ENCODE results near the gene HINT2. TPM values are rescaled to one million over a fixed set of nuclear protein-coding genes. Genes with fewer than 3 reads are reported as not detected.

The HINT2 gene
- total and polyA plus RNA-seq, 2 donors (not counting 1 experiment from before 2014, with no cell fraction given), result 31.9 to 33.6 TPM

GRCh38 chr9:35845824-35846771 is 31.3 kb upstream of the HINT2 start:
- ATAC-seq (ENCODE audit: low read depth), result no peak
- H3K4me3 Mint-ChIP-seq, result peak overlapping the region; percentile 55
- H3K9ac ChIP-seq (ENCODE audit: low read length), result peak overlapping the region; percentile 5
- H3K9me3 Mint-ChIP-seq (ENCODE audit: insufficient read depth), result no peaks in the 10 kb centered on the region
- ChIA-PET CTCF (interaction anchor here (0.9 to 3.3 kb wide), 10 partner anchors 10 to 149 kb away, joined by 3 to 17 read pairs (median 5); partner anchors contain the start of genes FAM221B, HINT2 and TMEM8B), POLR2A (interaction anchor here (0.7 to 1.2 kb wide), 2 partner anchors 10 to 32 kb away, joined by 3 to 11 read pairs; partner anchors contain the start of gene HINT2)
- H4K20me1 ChIP-seq (ENCODE audit: control insufficient read depth, insufficient read depth, low read length, poor library complexity, severe bottlenecking), result no peaks in the 10 kb centered on the region
- H3K27me3 ChIP-seq (replicated peaks in 1 of 4; ENCODE audit: control extremely low read depth in 1 of 4, control insufficient read depth in 3 of 4, insufficient read depth in 4 of 4, low read length in 3 of 4), result no peaks in the 10 kb centered on the region
- no peaks in the 10 kb centered on the region for H3K36me3 ChIP-seq (replicated peaks in 1 of 2; ENCODE audit: control extremely low read depth in 1 of 2, control insufficient read depth in 1 of 2, extremely low read depth in 1 of 2, insufficient read depth in 2 of 2, low read length in 1 of 2)
- TF ChIP-seq CTCF (IDR thresholded peaks at IDR 0.05) (no peak), EZH2 (IDR thresholded peaks at IDR 0.05; ENCODE audit: borderline replicate concordance, insufficient read depth, low read depth, low read length, poor library complexity, severe bottlenecking) (no peak)
- H3K4me2 ChIP-seq (replicated peaks; ENCODE audit: low read depth, low read length, poor library complexity, severe bottlenecking), result peak overlapping the region; percentile 68
- H3K4me1 ChIP-seq (ENCODE audit: control insufficient read depth in 2 of 2, insufficient read depth in 2 of 2, low read length in 2 of 2), result peaks cover 63 to 72% of the 10 kb centered on the region in 2 donors
- no peaks in the 10 kb centered on the region for H3K27me3 Mint-ChIP-seq
- H3K4me3 ChIP-seq (ENCODE audit: control extremely low read depth in 1 of 5, extremely low read depth in 1 of 5, insufficient read depth in 1 of 5, low read depth in 2 of 5, low read length in 4 of 5), result peak overlapping the region in 1 of 5 experiments; percentile 21
- H3K79me2 ChIP-seq (ENCODE audit: control insufficient read depth, insufficient read depth, low read length), result no peaks in the 10 kb centered on the region
- 62% methylated on average over 47 of the region's 53 CpGs for WGBS (ENCODE audit: insufficient coverage)
- DNase-seq, result no peak
- peak overlapping the region; percentile 75 for H3K27ac Mint-ChIP-seq
- H2AFZ ChIP-seq (ENCODE audit: insufficient read depth, low read depth, low read length, poor library complexity, severe bottlenecking), result peak overlapping the region; percentile 8
- no peaks in the 10 kb centered on the region for H3K9me3 ChIP-seq (ENCODE audit: control extremely low read depth in 1 of 3, control insufficient read depth in 2 of 3, insufficient read depth in 1 of 3, low read length in 2 of 3)
- H3K4me1 Mint-ChIP-seq, result peaks cover 67% of the 10 kb centered on the region
- intact Hi-C loops (cut with micrococcal nuclease), result loop anchor here (2.0 to 5.0 kb wide), 2 partner anchors 17 to 36 kb away; partner anchors contain the start of genes FAM221B and TMEM8B
- no peak overlapping the region for H3K27ac ChIP-seq (ENCODE audit: low read length in 2 of 2)

Measured in B cell (primary cell).